SK-N-MC (cell line): ENCODE data around the gene PDXK.

ENCODE experiments used
- DNase-seq: peaks from one replicate; pipeline ENCODE4 v3.0.0-alpha.2; 2011; ENCODE audit warnings: low read depth, low spot score
- H3K27ac ChIP-seq: fragments of 200-600 bp; sonication (generic); 2 replicates; pipeline ENCODE4 v1.5.1; 2016; ENCODE audit warnings: mixed run types
- H3K36me3 ChIP-seq: fragments of 200-600 bp; sonication (generic); 2 replicates; pipeline ENCODE4 v1.6.1; 2017; ENCODE audit warnings: antibody characterized with exemption, low read length, mixed read lengths; ENCODE audit not compliant: insufficient read depth
- H3K4me3 ChIP-seq: fragments of 200-600 bp; sonication (generic); 2 replicates; pipeline ENCODE4 v1.5.1; 2016
- H3K9ac ChIP-seq: fragments of 200-600 bp; sonication (generic); 2 replicates; pipeline ENCODE4 v1.8.0; 2017; ENCODE audit warnings: mixed run types, mixed read lengths; ENCODE audit not compliant: insufficient read length
- H3K9me3 ChIP-seq: fragments of 200-600 bp; sonication (generic); 2 replicates; pipeline ENCODE4 v1.6.1; 2017; ENCODE audit warnings: low read depth, mild to moderate bottlenecking, antibody characterized with exemption, low read length, moderate library complexity, mixed read lengths
- EZH2 ChIP-seq: fragments of 200-600 bp; sonication (generic); IDR thresholded peaks from one replicate; pipeline ENCODE4 v1.6.1; 2017; ENCODE audit warnings: antibody characterized with exemption
- FOXP2 ChIP-seq: optimal IDR thresholded peaks from 2 replicates; pipeline ENCODE3; 2011; ENCODE audit warnings: mild to moderate bottlenecking, moderate library complexity; ENCODE audit not compliant: insufficient read depth; ENCODE audit errors: extremely low read length, control extremely low read depth
- POLR2AphosphoS5 ChIP-seq: IDR thresholded peaks from 2 replicates; pipeline ENCODE4 v1.6.1; 2012; ENCODE audit warnings: mild to moderate bottlenecking, low read depth, low read length, borderline replicate concordance

Gene PDXK

GRCh38 chr21:43686811-43687565 lies 31.9 kb upstream of the PDXK start:
- Histone ChIP-seq H3K9ac (no peak overlapping the region), H3K36me3 (peaks cover 83% of the 10 kb centered on the region), H3K27ac (no peak overlapping the region), H3K9me3 (no peaks in the 10 kb centered on the region), H3K4me3 (no peak overlapping the region)
- DNase-seq, result no peak
- TF ChIP-seq POLR2AphosphoS5 (no peak), FOXP2 (no peak), EZH2 (no peak)

GRCh38 chr21:43687566-43688399 lies 31.1 kb upstream of the PDXK start:
- TF ChIP-seq FOXP2 (no peak), POLR2AphosphoS5 (no peak), EZH2 (no peak)
- H3K9ac ChIP-seq, result no peak overlapping the region
- no peak overlapping the region for H3K4me3 ChIP-seq
- H3K36me3 ChIP-seq, result peaks cover 81% of the 10 kb centered on the region
- H3K27ac ChIP-seq, result no peak overlapping the region
- H3K9me3 ChIP-seq, result no peaks in the 10 kb centered on the region
- no peak for DNase-seq

- H3K27ac ChIP-seq, result no peak overlapping the region
- peaks cover 81% of the 10 kb centered on the region for H3K36me3 ChIP-seq
- DNase-seq, result no peak
These were observed 30.0 kb upstream of the PDXK start for GRCh38 chr21:43688906-43689305.

GRCh38 chr21:43689556-43690337 lies 29.2 kb upstream of the PDXK start:
- Histone ChIP-seq H3K36me3 (peaks cover 83% of the 10 kb centered on the region), H3K9me3 (no peaks in the 10 kb centered on the region), H3K4me3 (no peak overlapping the region), H3K9ac (no peak overlapping the region), H3K27ac (no peak overlapping the region)
- DNase-seq, result no peak
- no peak for TF ChIP-seq FOXP2
- no peak for TF ChIP-seq EZH2
- no peak for TF ChIP-seq POLR2AphosphoS5

More at GRCh38 chr21:43688906-43689305, 30.0 kb upstream of the PDXK start:
- Histone ChIP-seq H3K9me3 (no peaks in the 10 kb centered on the region), H3K9ac (no peak overlapping the region), H3K4me3 (no peak overlapping the region)
- no peak for TF ChIP-seq EZH2
- no peak for TF ChIP-seq FOXP2
- TF ChIP-seq POLR2AphosphoS5, result no peak

GRCh38 chr21:43690346-43690745 lies 28.6 kb upstream of the PDXK start:
- DNase-seq, result no peak
- Histone ChIP-seq H3K27ac (no peak overlapping the region), H3K36me3 (peaks cover 81% of the 10 kb centered on the region), H3K9me3 (no peaks in the 10 kb centered on the region), H3K4me3 (no peak overlapping the region), H3K9ac (no peak overlapping the region)
- TF ChIP-seq FOXP2 (no peak), POLR2AphosphoS5 (no peak), EZH2 (no peak)

- Histone ChIP-seq H3K36me3 (peaks cover 80% of the 10 kb centered on the region), H3K27ac (no peak overlapping the region), H3K9ac (no peak overlapping the region), H3K4me3 (no peak overlapping the region), H3K9me3 (no peaks in the 10 kb centered on the region)
- TF ChIP-seq POLR2AphosphoS5 (no peak), EZH2 (no peak), FOXP2 (no peak)
- DNase-seq, result no peak
These were observed 27.7 kb upstream of the PDXK start for GRCh38 chr21:43691086-43691795.

- Histone ChIP-seq H3K9ac (no peak overlapping the region), H3K27ac (no peak overlapping the region), H3K4me3 (no peak overlapping the region), H3K9me3 (no peaks in the 10 kb centered on the region), H3K36me3 (peaks cover 74% of the 10 kb centered on the region)
- DNase-seq, result no peak
- TF ChIP-seq FOXP2 (no peak), EZH2 (no peak), POLR2AphosphoS5 (no peak)
These were observed 27.1 kb upstream of the PDXK start for GRCh38 chr21:43691801-43692200.

- H3K9me3 ChIP-seq, result no peaks in the 10 kb centered on the region
- peaks cover 63% of the 10 kb centered on the region for H3K36me3 ChIP-seq
- no peak overlapping the region for H3K27ac ChIP-seq
- DNase-seq, result no peak
- no peak overlapping the region for H3K4me3 ChIP-seq
- TF ChIP-seq EZH2, result no peak
- H3K9ac ChIP-seq, result no peak overlapping the region
These were observed 26.0 kb upstream of the PDXK start for GRCh38 chr21:43692949-43693348.
